Muscle of leg (tissue), 11 donors: ENCODE data around the gene CORO2A. TPM values are rescaled to one million over a fixed set of nuclear protein-coding genes. Genes with fewer than 3 reads are reported as not detected.
A peak's percentile ranks its signal among the peaks of the same experiment; 100 is the strongest.
"Not testable (repeated sequence)": the region's sequence is repeated elsewhere in the genome, so short reads cannot be mapped to it uniquely, and the experiment has no call there.

Source experiments
- DNase-seq: peaks from one replicate; pipeline ENCODE4 v3.0.0; 2013
- H3K27ac ChIP-seq: one replicate; pipeline ENCODE4 v1.5.1; 2013; ENCODE audit warnings: mild to moderate bottlenecking, low read length, control low read depth
- H3K27me3 ChIP-seq: one replicate; pipeline ENCODE4 v1.6.1; 2013; ENCODE audit warnings: low read length; ENCODE audit not compliant: control insufficient read depth, insufficient read depth
- H3K36me3 ChIP-seq: one replicate; pipeline ENCODE4 v1.6.1; 2013; ENCODE audit warnings: low read length; ENCODE audit not compliant: control insufficient read depth, insufficient read depth
- H3K4me1 ChIP-seq: one replicate; pipeline ENCODE4 v1.6.1; 2013; ENCODE audit warnings: low read length; ENCODE audit not compliant: control insufficient read depth, insufficient read depth
- H3K4me3 ChIP-seq: one replicate; pipeline ENCODE4 v1.5.1; 2013; ENCODE audit warnings: low read length, control low read depth
- H3K9me3 ChIP-seq: replicated peaks from 2 replicates; pipeline ENCODE4 v1.6.1; 2013; ENCODE audit warnings: low read depth, low read length; ENCODE audit not compliant: control insufficient read depth
- WGBS: methylation state at CpG from one replicate; pipeline ENCODE4 v1.1.5; 2013; ENCODE audit warnings: missing lambda C conversion rate; ENCODE audit not compliant: insufficient coverage; 5-methylcytosine and 5-hydroxymethylcytosine counted together
- polyA plus RNA-seq, 8 donors: library from polyadenylated mRNA; unstranded; fragments of 120-200 nt; gene quantifications; one replicate each; pipeline versions ENCODE4 v1.2.1 to v1.2.3, GENCODE V29; 2013; ENCODE audit warnings: inconsistent platforms in 1 of 8, low replicate concordance in 1 of 8; ENCODE audit not compliant: insufficient read length in 8 of 8, insufficient read depth in 1 of 8
- total RNA-seq: library from RNA; stranded (reverse); fragments of 120-200 nt; gene quantifications from one replicate; pipeline ENCODE4 v1.2.4, GENCODE V29; 2013

The CORO2A gene
- total and polyA plus RNA-seq, 9 donors, result 0.13 to 1.9 (median 0.36) TPM

- no peaks in the 10 kb centered on the region for H3K4me1 ChIP-seq
- no peak for DNase-seq
- H3K4me3 ChIP-seq, result no peak overlapping the region
- WGBS, result 96% methylated on average over 10 of the region's 12 CpGs
- no peaks in the 10 kb centered on the region for H3K36me3 ChIP-seq
- H3K27ac ChIP-seq, result no peak overlapping the region
- peaks cover 5% of the 10 kb centered on the region for H3K27me3 ChIP-seq
- H3K9me3 ChIP-seq, result no peaks in the 10 kb centered on the region
These were observed 57.5 kb downstream of the CORO2A start for GRCh38 chr9:98134702-98135557.

- Histone ChIP-seq H3K36me3 (no peaks in the 10 kb centered on the region), H3K4me3 (no peak overlapping the region), H3K4me1 (no peaks in the 10 kb centered on the region), H3K9me3 (no peaks in the 10 kb centered on the region), H3K27me3 (peaks cover 5% of the 10 kb centered on the region), H3K27ac (no peak overlapping the region)
- no peak for DNase-seq
- WGBS, result 68% methylated on average over 10 of the region's 14 CpGs
These were observed 59.4 kb downstream of the CORO2A start for GRCh38 chr9:98132806-98133631.

GRCh38 chr9:98132158-98132557 is 60.3 kb downstream of the CORO2A start:
- Histone ChIP-seq H3K36me3 (no peaks in the 10 kb centered on the region), H3K27me3 (peaks cover 5% of the 10 kb centered on the region), H3K27ac (no peak overlapping the region), H3K9me3 (no peaks in the 10 kb centered on the region), H3K4me3 (no peak overlapping the region), H3K4me1 (no peaks in the 10 kb centered on the region)
- DNase-seq, result no peak
- 87% methylated on average over 6 of the region's 9 CpGs for WGBS

GRCh38 chr9:98130576-98131228 is 61.7 kb downstream of the CORO2A start:
- DNase-seq, result no peak
- H3K4me3 ChIP-seq, result no peak overlapping the region

GRCh38 chr9:98130060-98130459 is 62.4 kb downstream of the CORO2A start:
- H3K4me3 ChIP-seq, DNase-seq, H3K36me3 ChIP-seq, H3K27ac ChIP-seq, H3K9me3 ChIP-seq, H3K4me1 ChIP-seq, H3K27me3 ChIP-seq: not testable (repeated sequence)
- WGBS, result 86% methylated on average over 3 of the region's 4 CpGs

More at GRCh38 chr9:98130576-98131228, 61.7 kb downstream of the CORO2A start:
- Histone ChIP-seq H3K27me3 (peaks cover 5% of the 10 kb centered on the region), H3K4me1 (no peaks in the 10 kb centered on the region), H3K27ac (no peak overlapping the region), H3K36me3 (no peaks in the 10 kb centered on the region), H3K9me3 (no peaks in the 10 kb centered on the region)
- 79% methylated on average over 6 of the region's 13 CpGs for WGBS

GRCh38 chr9:98129451-98129881 is 63.0 kb downstream of the CORO2A start:
- Histone ChIP-seq H3K27ac (no peak overlapping the region), H3K36me3 (no peaks in the 10 kb centered on the region), H3K4me1 (no peaks in the 10 kb centered on the region), H3K27me3 (peaks cover 5% of the 10 kb centered on the region), H3K4me3 (no peak overlapping the region), H3K9me3 (no peaks in the 10 kb centered on the region)
- DNase-seq, result peak; percentile 58
- WGBS, result 91% methylated on average over 9 of the region's 10 CpGs

GRCh38 chr9:98128316-98128715 is 64.1 kb downstream of the CORO2A start:
- no peak overlapping the region for H3K27ac ChIP-seq
- H3K36me3 ChIP-seq, result no peaks in the 10 kb centered on the region
- 92% methylated on average over 16 of the region's 16 CpGs for WGBS

GRCh38 chr9:98127226-98127625 is 65.2 kb downstream of the CORO2A start:
- no peak overlapping the region for H3K4me3 ChIP-seq
- H3K4me1 ChIP-seq, result no peaks in the 10 kb centered on the region
- H3K36me3 ChIP-seq, result no peaks in the 10 kb centered on the region
- no peak overlapping the region for H3K27ac ChIP-seq
- H3K9me3 ChIP-seq, result no peaks in the 10 kb centered on the region
- no peak for DNase-seq
- peaks cover 3% of the 10 kb centered on the region for H3K27me3 ChIP-seq
- WGBS, result 85% methylated on average over 8 of the region's 8 CpGs

More at GRCh38 chr9:98128316-98128715, 64.1 kb downstream of the CORO2A start:
- Histone ChIP-seq H3K4me3 (no peak overlapping the region), H3K9me3 (no peaks in the 10 kb centered on the region), H3K27me3 (peaks cover 5% of the 10 kb centered on the region), H3K4me1 (no peaks in the 10 kb centered on the region)
- no peak for DNase-seq

- no peak for DNase-seq
- WGBS, result 86% methylated on average over 11 of the region's 15 CpGs
- Histone ChIP-seq H3K4me3 (no peak overlapping the region), H3K9me3 (no peaks in the 10 kb centered on the region), H3K27ac (no peak overlapping the region), H3K27me3 (no peaks in the 10 kb centered on the region), H3K4me1 (no peaks in the 10 kb centered on the region), H3K36me3 (no peaks in the 10 kb centered on the region)
These were observed 67.6 kb downstream of the CORO2A start for GRCh38 chr9:98124637-98125426.
